GM21825 (cell line): ENCODE data around the gene RAB3B.
"Not testable (repeated sequence)": the region's sequence is repeated elsewhere in the genome, so short reads cannot be mapped to it uniquely, and the experiment has no call there.

ENCODE experiments used
- ATAC-seq: cut with Tn5 transposase; IDR thresholded peaks from one replicate; pipeline ENCODE4 v1.9.1; 2021; ENCODE audit warnings: mild to moderate bottlenecking, moderate library complexity; ENCODE audit not compliant: unreplicated experiment

The RAB3B gene

GRCh38 chr1:51875836-51876235 is 114.7 kb downstream of the RAB3B start:
- no peak for ATAC-seq

GRCh38 chr1:51875291-51875772 is 115.2 kb downstream of the RAB3B start:
- no peak for ATAC-seq

- not testable (repeated sequence) for ATAC-seq
These were observed 117.2 kb downstream of the RAB3B start for GRCh38 chr1:51873270-51873669.

GRCh38 chr1:51871351-51871975 is 119.0 kb downstream of the RAB3B start:
- no peak for ATAC-seq

- ATAC-seq: no peak
These were observed 119.7 kb downstream of the RAB3B start for GRCh38 chr1:51870603-51871350.

GRCh38 chr1:51867479-51868232 is 122.8 kb downstream of the RAB3B start:
- ATAC-seq: no peak

- ATAC-seq: peak; percentile 64
These were observed 127.1 kb downstream of the RAB3B start for GRCh38 chr1:51863384-51863783.

- no peak for ATAC-seq
These were observed 128.8 kb downstream of the RAB3B start for GRCh38 chr1:51861669-51862068.

GRCh38 chr1:51859735-51860134 is 130.8 kb downstream of the RAB3B start:
- no peak for ATAC-seq

GRCh38 chr1:51859333-51859732 is 131.2 kb downstream of the RAB3B start:
- ATAC-seq: no peak

- ATAC-seq: no peak
These were observed 131.6 kb downstream of the RAB3B start for GRCh38 chr1:51858892-51859291.
